GM19452 (cell line): ENCODE data around the gene BPGM.

ENCODE experiments used
- ATAC-seq: cut with Tn5 transposase; IDR thresholded peaks from one replicate; pipeline ENCODE4 v1.9.1; 2021; ENCODE audit not compliant: unreplicated experiment

BPGM gene

DNA sequence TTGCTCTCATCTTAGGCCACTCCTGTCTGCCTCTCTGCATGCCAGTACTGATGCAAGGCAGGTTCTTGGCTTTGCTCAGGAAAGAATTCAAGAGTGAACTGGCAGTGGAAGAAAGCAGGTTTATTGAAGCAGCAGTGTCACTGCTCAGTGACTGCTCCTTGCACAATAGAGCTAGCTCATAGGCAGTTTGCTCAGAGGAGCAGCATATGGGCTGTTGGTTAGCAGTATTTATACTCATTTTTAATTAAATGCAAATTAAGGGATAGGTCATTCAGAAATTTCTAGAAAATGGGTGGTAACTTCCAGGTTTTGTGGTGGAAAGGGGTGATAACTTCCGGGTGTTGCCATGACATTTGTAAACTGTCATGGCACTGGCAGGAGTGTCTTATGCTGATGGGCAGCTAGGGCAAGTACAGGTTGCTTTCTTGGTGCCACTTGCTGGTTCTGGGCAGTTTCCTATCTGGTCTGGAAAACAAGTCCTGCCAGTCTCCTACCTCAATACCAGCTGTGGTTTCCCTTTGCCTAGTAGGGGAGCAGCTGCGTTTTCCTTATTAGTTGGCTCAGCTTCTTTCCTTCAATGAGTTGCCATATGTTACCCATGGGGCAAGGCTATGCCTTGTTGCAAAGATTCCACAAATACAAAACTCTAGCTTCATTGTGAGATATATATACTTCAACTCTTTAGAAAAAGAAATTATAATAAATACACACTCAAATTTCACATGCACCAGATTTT lies 68.0 kb downstream of the BPGM start:
- ATAC-seq = no peak

DNA sequence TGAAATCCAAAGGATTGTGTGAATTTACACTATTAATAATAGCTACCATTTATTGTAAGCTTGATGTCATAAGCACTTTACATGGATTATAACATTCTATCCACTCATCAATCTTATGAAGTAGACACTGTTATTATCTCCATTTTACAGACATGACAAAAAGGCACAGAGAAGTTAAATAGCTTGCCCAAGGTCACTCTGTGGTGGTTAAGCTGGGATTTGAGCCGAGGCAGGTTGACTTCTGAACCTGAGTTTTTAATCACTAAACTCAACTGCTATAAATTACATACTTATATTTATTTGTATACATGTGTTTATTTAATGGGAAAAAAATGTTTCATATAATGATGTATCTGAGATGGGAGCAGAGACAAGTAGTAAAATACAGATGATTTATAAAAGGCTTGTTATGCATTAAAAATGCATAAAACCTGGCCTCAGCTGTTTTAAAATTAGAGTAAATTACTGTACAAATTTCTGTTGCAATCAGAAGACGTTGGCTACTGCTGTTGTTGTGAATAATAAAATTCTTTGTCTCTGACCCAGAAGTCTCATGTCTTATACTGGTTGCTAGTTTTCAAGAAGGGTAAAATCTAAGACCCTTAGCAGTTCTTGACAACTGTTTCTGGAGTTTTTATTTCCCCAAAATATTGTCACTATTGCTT lies 71.7 kb downstream of the BPGM start:
- ATAC-seq = no peak

DNA sequence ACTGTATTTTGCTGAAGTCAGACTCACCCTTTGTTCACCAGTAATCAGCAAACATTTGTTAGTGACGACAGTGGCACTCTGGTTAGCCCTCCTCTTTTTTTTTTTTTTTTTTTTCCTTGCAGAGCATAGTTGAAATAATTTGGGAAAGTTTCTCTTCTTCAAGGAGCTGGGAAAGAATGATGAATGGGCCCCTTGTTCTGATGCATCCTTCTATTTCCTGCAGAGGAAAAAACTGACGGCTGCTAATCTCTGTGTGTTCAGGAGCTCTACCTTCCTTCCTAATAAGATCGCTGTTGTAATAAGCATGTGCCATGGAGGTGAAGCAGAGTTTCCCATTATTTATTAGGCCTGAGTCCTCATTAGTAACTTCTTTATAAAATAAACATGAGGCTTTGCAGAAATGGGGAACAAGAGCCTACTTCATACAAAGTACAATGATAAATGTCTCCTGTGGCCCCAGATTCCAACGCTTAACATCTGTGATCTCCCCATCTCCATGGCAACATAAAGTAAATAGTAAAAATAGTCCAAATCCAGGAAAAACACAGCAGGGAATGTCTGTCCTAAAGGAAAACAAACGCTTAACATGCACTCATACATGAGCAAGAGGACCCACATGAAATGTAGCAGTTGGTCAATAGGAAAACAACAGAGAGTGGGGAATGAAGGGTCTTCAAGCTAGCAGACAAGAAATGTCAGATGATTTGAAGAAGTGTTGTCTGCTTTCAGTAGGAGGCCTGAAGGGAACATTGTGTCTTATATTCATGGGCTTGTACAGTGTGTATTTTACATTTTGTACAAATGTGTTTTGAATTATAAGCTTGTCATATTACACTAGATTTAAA lies 73.7 kb downstream of the BPGM start:
- no peak for ATAC-seq

DNA sequence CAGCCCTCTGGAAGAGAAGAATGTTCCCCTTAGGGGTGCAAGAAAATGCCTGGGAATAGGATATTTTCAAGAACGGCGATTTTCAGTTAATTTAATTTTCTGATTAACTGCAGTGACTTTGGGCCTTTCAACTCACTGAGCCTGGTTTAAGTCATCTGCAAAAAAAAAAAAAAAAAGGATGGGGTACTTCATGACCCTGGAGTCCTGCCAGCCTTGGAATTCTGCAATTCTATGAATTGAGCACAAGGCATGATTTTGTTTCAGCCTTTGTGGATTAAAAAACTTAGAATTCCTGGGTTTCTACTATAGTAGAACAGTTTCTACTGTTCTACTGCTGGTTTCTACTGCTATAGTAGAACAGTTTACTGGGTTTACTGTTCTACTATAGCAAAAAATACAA lies 74.5 kb downstream of the BPGM start:
- ATAC-seq = no peak

DNA sequence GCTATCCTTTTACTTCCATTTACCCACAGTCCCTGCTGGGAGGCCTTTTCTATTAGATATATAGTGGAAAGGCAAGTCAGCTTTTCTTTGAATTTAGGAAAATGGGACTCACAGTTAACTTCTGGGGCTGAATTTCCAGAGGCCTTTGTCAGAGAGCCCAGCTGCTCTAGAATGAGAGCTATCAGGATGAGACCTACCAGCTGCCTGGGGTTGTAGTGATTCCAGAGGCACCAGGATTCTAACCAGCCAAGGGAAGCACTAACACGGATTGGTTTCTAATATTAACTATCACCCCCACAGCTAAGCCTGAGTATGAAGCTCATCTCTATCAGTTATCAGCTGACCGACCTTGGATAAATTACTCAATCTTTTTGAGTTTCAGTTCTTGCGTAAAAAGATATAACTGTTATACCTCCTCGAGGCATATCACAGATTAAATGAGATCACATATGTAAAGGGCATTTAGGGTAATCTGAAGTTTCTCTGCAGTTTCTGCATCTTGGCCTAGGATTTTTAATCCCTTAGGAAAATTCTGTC lies 76.2 kb downstream of the BPGM start:
- ATAC-seq = no peak

DNA sequence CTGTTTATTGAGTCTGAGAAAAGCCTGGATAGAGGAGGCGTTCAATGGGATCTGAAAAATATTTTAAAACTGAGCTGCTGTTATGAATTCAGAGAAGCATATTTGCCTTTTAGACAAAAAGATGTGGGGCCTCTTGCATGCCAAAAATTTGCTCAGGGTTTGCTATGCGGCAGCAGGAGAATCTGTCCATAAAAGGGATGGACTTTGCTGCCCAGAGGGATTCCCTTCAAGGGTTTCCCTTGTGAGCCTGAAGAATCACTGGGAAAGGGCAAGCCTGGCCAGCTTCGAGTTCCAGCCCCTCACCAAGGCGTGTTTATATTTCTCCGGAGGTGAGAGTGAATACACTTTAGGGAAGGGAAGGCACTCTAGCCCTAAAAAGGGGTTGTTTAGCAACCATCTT lies 77.2 kb downstream of the BPGM start:
- ATAC-seq = no peak

DNA sequence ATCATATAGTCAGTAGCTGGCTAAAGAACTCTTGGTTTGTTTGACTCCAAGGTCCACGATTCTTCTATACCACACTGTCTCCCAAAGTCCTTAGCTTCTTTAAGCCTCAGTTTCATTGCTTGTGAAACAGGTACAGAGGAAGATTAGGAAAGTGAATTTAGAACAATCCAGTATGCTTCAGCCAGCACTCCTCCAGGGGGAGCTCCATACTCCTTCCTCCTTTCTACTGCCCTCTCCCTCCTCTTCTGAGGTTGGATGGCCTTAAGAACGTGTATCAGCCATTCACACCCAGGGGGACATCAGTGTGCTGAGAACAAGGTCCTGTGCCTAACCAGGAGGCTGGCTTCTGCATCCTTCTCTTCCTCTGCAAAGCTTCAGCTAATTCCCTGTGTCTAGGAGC lies 78.0 kb downstream of the BPGM start:
- no peak for ATAC-seq

DNA sequence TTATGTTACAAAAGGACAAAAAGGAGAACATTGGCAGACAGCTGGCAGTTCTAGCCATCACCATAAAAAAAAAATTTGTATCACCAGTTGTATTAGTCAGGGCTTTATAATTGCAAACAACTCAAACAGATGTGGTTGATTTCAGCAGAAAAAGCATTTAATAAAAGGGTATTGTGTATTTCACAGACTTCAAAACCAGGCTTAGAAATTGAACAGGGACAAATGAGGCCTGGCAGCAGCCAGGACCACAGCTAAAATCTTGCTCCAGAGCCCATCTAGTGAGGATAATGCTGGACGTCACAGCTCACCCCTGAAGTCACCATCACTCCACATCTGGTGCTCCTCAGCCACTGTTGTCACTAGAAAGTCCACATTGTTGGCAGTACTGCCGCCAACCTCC lies 79.9 kb downstream of the BPGM start:
- ATAC-seq = no peak

DNA sequence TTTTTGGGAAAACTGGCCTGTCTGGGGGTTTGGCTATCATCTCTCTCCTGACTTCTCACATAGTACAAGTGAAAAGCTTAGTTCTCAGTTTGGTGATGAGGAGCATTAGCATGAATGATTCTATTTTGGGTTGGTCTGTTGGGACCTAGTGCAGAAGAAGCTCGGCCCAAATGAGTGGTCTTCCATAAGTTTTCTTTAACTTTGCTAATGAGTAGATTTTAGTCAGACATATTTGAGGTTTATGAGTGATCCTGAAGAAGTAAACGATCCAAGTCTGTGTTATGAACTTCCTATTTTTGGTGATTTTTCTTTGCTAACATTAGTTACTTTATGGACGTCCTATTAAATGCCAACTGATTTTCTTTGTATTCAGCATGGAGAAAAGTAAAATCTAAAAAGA lies 81.1 kb downstream of the BPGM start:
- ATAC-seq = no peak
